Ovary (tissue), 9 donors: ENCODE data around the gene CIAO1. TPM values are rescaled to one million over a fixed set of nuclear protein-coding genes. Genes with fewer than 3 reads are reported as not detected.
"Not testable (repeated sequence)": the region's sequence is repeated elsewhere in the genome, so short reads cannot be mapped to it uniquely, and the experiment has no call there.

Experiments
- DNase-seq, 5 donors: peaks; one replicate each; pipeline ENCODE4 v3.0.0-alpha.2; 2019 to 2020
- H3K27ac ChIP-seq, 2 donors: fragments of 200-600 bp; one replicate each; pipeline versions ENCODE4 v1.5.1 to v1.8.0; 2019 to 2022
- H3K27me3 ChIP-seq: fragments of 200-600 bp; one replicate; pipeline ENCODE4 v1.8.0; 2022
- H3K36me3 ChIP-seq: fragments of 200-600 bp; sonication (generic); one replicate; pipeline ENCODE4 v1.5.1; 2019
- H3K4me1 ChIP-seq: one replicate; pipeline ENCODE4 v1.8.1; 2013; ENCODE audit warnings: mild to moderate bottlenecking, moderate library complexity; ENCODE audit not compliant: insufficient read depth
- H3K4me3 ChIP-seq: fragments of 200-600 bp; sonication (generic); one replicate; pipeline ENCODE4 v1.5.1; 2017
- H3K9me3 ChIP-seq, 2 donors: fragments of 200-600 bp in 1 of 2; sonication (generic) in 1 of 2; one replicate each; pipeline versions ENCODE4 v1.5.1 to v1.8.1; 2013 to 2019; ENCODE audit warnings: mild to moderate bottlenecking in 1 of 2, moderate library complexity in 1 of 2
- EP300 ChIP-seq: sonication (generic); formaldehyde crosslinking; IDR thresholded peaks from one replicate; pipeline ENCODE4 v1.6.1; 2017; ENCODE audit warnings: antibody characterized with exemption
- POLR2A ChIP-seq: fragments of 450-650 bp; IDR thresholded peaks from one replicate; pipeline ENCODE4 v1.6.1; 2017; ENCODE audit warnings: antibody characterized with exemption, mild to moderate bottlenecking, moderate library complexity
- WGBS, 3 donors: extraction: QIAGEN DNeasy Blood & Tissue Kit in 1 of 3; methylation state at CpG; one replicate each; pipeline versions ENCODE4 v1.1.5 to v1.1.7; 2013 to 2017; 5-methylcytosine and 5-hydroxymethylcytosine counted together
- intact Hi-C, 4 donors: fragments of 100-400 bp; cut with DNase I; formaldehyde crosslinking; loops; one replicate each; pipeline versions ENCODE4 v1.11.0 to v1.15.1; 2022 to 2023
- polyA plus RNA-seq, 2 donors: library from polyadenylated mRNA; stranded (reverse); fragments of 200-250 nt in 1 of 2; fragments of 350-450 nt in 1 of 2; fragmentation: Illumina TruSeq in 1 of 2; extraction: RNeasy Lipid Tissue Mini Kit (QIAGEN cat#74804) in 1 of 2; gene quantifications; one replicate each; pipeline ENCODE4 v1.2.3, GENCODE V29; 2013 to 2014
- total RNA-seq, 7 donors: library from RNA; depleted of rRNA in 2 of 7; stranded (reverse); fragments of >200 nt in 2 of 7; fragmentation: NEBNext Ultra II Directional in 3 of 7; extraction: Animal tissue kit (Norgen Biotek cat#: 25700) in 3 of 7; gene quantifications; one replicate each; pipeline versions ENCODE4 v1.1.0 to v1.2.4, GENCODE V29; 2016 to 2023
- TF ChIP-seq, protein P1 (sequence below), 3 donors: fragments of 450-650 bp in 2 of 3; fragments of 200-600 bp in 1 of 3; IDR thresholded peaks; one replicate each; pipeline versions ENCODE4 v1.5.1 to v1.8.0; 2016 to 2022; ENCODE audit warnings: antibody characterized with exemption in 3 of 3, mild to moderate bottlenecking in 1 of 3
- donor health status: DM: no; HTN: no; CAD: no; lungs with moderate emphysema.
- donor health status: DM: no; HTN: no; CAD: no.
- donor health status: Bipolar disorder and iron deficiency.
- donor health status: DM: yes; HTN: yes; CAD: no.
- donor health status: DM: no; HTN: no; CAD: no.
- donor health status: DM: yes; HTN: yes; CAD: no.

The CIAO1 gene
- total and polyA plus RNA-seq, 9 donors, result 42.2 to 103 (median 58.1) TPM

DNA sequence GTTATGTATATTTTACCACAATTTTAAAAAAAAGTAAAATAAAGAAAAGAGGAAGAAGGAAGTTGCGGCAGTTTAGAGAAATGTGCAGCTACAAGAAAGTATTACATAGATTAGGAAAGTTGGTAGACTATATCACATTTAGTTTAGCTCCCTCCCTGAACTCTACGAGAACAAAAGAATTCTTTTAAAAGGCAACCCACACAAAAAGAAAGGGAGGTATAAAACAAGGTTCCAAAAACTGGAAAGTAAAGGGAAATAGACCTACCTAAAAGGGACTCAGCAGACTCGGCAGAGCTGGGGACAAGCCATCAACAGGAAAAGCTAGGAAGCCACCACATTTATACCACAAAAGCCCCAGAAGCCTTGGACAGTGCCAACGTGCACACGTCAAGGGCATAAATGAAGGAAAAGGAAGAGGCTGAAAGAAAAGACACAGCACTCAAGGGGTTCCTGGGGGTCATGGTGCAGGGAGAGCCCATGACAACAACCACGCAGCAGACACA is 9.4 kb upstream of the CIAO1 start:
- H3K27ac ChIP-seq, result no peak overlapping the region
- intact Hi-C loops, result loop anchor here in 1 of 4 donors (5.0 kb wide), 1 partner anchor 109 kb away; the partner anchor contains the start of gene DUSP2
- WGBS, 3 donors, result 82 to 85% (median 83%) methylated on average over 6 of the region's 6 CpGs
- peaks cover 17% of the 10 kb centered on the region for H3K4me1 ChIP-seq
- H3K9me3 ChIP-seq, result no peaks in the 10 kb centered on the region
- TF ChIP-seq EP300, result no peak
- TF ChIP-seq, protein P1, sequence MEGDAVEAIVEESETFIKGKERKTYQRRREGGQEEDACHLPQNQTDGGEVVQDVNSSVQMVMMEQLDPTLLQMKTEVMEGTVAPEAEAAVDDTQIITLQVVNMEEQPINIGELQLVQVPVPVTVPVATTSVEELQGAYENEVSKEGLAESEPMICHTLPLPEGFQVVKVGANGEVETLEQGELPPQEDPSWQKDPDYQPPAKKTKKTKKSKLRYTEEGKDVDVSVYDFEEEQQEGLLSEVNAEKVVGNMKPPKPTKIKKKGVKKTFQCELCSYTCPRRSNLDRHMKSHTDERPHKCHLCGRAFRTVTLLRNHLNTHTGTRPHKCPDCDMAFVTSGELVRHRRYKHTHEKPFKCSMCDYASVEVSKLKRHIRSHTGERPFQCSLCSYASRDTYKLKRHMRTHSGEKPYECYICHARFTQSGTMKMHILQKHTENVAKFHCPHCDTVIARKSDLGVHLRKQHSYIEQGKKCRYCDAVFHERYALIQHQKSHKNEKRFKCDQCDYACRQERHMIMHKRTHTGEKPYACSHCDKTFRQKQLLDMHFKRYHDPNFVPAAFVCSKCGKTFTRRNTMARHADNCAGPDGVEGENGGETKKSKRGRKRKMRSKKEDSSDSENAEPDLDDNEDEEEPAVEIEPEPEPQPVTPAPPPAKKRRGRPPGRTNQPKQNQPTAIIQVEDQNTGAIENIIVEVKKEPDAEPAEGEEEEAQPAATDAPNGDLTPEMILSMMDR (IDR thresholded peaks at IDR 0.05), result no peak
- no peak for TF ChIP-seq POLR2A
- no peak for DNase-seq
- no peaks in the 10 kb centered on the region for H3K36me3 ChIP-seq
- H3K27me3 ChIP-seq, result no peaks in the 10 kb centered on the region
- no peak overlapping the region for H3K4me3 ChIP-seq

DNA sequence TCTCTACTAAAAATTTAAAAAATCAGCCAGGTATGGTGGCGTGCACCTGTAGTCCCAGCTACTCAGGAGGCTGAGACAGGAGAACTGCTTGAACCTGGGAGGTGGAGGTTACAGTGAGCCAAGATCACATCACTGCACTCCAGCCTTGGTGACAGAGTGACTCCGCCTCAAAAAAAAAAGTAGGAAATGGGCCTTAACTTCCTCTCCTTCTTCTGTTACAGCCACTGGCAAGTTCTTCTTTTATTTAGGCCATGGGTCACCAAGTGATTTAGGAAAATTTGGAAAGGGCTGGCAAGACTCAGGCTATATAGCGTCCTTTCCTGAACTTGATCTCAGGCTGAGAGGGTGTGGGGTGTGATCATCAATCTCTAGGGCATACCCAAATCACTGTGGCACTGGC is 8.3 kb upstream of the CIAO1 start:
- not testable (repeated sequence) for H3K36me3 ChIP-seq, H3K4me3 ChIP-seq, H3K27me3 ChIP-seq, DNase-seq, H3K9me3 ChIP-seq
- peak overlapping the region in 1 of 2 donors; percentile 81 for H3K27ac ChIP-seq
- WGBS, 3 donors, result 88 to 97% (median 93%) methylated on average over 3 of the region's 3 CpGs
- intact Hi-C loops, result loop anchor here in 1 of 4 donors (5.0 kb wide), 1 partner anchor 110 kb away; the partner anchor contains the start of gene DUSP2
- H3K4me1 ChIP-seq, result peaks cover 17% of the 10 kb centered on the region

DNA sequence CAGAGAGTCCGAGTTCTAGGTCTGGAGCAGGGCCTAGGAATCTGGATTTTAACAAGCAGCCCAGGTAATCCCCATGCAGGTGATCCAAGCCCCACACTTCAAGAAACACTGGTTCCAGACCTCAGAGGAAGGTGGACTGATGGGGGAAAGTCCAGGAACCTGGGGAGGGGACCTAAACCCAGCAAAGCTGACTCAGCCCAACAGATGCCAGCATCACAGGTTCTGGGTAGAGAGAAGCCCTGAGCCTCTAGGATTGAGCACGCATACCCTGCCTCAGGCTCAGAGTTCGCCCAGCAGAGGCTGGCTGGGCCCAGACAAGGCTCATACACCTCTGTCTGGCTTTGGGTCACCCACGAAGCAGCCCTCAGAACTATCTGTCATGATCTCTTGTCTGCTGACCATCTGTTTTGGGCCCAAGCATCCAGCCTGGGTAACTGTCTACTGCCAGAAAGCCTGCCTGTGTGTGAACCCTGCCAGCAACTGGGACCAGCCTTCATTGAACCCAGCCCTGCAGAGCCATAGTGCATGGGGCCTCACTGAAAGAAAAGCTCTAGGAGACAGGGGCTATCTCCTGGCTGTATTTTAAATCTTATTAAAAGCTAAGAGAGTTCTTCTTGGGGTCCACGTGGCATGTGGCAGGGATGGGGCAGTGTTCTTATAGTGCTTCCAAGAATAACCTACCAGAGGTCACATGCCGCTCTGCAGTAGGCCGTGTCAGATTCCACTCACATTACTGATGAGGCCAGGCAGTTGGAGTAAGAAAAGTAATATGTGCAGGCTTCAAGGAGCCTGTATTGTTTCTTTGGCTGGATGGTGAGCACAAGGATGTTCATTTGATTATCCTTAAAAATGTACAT is 7.6 kb upstream of the CIAO1 start:
- TF ChIP-seq, protein P1 (IDR thresholded peaks at IDR 0.05), result no peak
- no peak for TF ChIP-seq POLR2A
- no peak for TF ChIP-seq EP300
- Histone ChIP-seq H3K9me3 (no peaks in the 10 kb centered on the region), H3K27ac (peak overlapping the region in 1 of 2 donors; percentile 81), H3K27me3 (no peaks in the 10 kb centered on the region), H3K36me3 (no peaks in the 10 kb centered on the region), H3K4me3 (no peak overlapping the region), H3K4me1 (peaks cover 17% of the 10 kb centered on the region)
- WGBS, 3 donors, result 80 to 85% (median 81%) methylated on average over 7 of the region's 7 CpGs
- DNase-seq, result no peak
- intact Hi-C loops, result loop anchor here in 1 of 4 donors (5.0 kb wide), 1 partner anchor 111 kb away; the partner anchor contains the start of gene DUSP2

DNA sequence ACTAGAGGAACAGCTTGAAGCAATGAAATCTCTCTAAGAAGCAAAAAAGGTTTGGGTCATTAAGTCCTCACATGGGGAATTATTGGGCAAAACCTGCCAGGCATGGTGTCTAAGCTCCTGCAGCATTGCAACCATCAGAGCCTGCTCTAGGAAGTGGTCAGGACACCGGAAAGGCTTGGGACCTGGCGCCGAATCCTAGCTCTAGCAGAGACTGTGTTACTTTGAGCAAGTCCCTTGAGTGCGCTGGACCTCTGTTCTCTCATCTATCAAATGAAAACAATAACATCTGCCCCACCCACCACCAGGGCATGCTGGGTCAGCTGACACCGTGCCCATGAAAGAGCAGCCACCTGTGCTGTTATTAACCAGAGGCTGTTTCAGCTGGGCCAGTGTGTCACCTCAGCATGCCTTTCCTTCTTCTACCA is 6.5 kb upstream of the CIAO1 start:
- no peak for TF ChIP-seq EP300
- no peak for TF ChIP-seq POLR2A
- TF ChIP-seq, protein P1 (IDR thresholded peaks at IDR 0.05), result no peak
- Histone ChIP-seq H3K27ac (peak overlapping the region; percentile 13 to 81), H3K4me3 (no peak overlapping the region), H3K9me3 (no peaks in the 10 kb centered on the region), H3K36me3 (no peaks in the 10 kb centered on the region), H3K4me1 (peaks cover 24% of the 10 kb centered on the region), H3K27me3 (no peaks in the 10 kb centered on the region)
- WGBS, 3 donors, result 77 to 85% (median 80%) methylated on average over 5 of the region's 5 CpGs
- DNase-seq, result peak in 1 of 5 donors; percentile 33
- intact Hi-C loops, result loop anchor here in 1 of 4 donors (5.0 kb wide), 1 partner anchor 112 kb away; the partner anchor contains the start of gene DUSP2
